ENCODE measurements around the gene DDR2. TPM values are rescaled to one million over a fixed set of nuclear protein-coding genes. Genes with fewer than 3 reads are reported as not detected.

The DDR2 gene
- total RNA-seq, 1 donor from 2014 or later = 3.8 TPM

DNA sequence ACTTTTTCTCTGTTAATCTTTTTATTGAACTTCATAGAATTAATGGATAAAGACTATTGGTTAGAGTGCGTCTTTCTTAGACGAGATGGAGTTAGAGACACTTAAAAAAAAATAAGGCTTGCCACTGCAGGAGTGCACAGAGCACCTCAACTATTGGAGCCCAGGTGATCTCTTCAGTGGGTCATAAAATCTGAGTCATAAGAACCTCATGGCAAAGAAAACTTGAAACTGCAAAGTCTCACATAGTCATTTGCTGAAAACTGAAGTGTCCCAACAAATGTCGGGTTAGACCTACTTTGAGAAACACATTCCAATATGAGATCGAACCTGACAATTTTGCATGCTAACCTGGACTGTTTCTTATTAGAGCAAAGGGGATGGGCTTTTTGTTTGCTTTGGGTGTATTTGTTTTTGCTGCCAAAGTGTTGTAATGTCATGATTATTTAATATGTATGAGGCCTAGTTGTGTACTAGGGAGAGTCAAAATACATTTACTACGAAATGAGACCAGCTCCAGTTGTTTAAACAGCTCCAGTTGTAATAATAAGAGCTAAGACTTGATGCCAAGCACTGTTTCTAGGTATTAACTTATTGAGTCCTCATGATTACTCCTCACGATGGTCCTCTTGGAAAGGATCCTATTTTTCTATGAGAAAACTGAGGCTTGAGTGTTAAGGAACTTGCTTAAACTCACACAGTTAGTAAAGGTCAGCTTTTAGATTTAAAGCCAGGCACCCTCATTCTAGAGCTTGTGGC, 65.1 kb downstream of the DDR2 start:
- H3K27me3 ChIP-seq (ENCODE audit: control insufficient read depth, insufficient read depth, low read length) = no peaks in the 10 kb centered on the region
- H3K4me3 ChIP-seq (ENCODE audit: low read depth, low read length) = no peak overlapping the region
- H3K36me3 ChIP-seq (ENCODE audit: control insufficient read depth, insufficient read depth, low read length) = no peaks in the 10 kb centered on the region
- DNase-seq (ENCODE audit: low read depth) = no peak
- TF ChIP-seq, protein P1, sequence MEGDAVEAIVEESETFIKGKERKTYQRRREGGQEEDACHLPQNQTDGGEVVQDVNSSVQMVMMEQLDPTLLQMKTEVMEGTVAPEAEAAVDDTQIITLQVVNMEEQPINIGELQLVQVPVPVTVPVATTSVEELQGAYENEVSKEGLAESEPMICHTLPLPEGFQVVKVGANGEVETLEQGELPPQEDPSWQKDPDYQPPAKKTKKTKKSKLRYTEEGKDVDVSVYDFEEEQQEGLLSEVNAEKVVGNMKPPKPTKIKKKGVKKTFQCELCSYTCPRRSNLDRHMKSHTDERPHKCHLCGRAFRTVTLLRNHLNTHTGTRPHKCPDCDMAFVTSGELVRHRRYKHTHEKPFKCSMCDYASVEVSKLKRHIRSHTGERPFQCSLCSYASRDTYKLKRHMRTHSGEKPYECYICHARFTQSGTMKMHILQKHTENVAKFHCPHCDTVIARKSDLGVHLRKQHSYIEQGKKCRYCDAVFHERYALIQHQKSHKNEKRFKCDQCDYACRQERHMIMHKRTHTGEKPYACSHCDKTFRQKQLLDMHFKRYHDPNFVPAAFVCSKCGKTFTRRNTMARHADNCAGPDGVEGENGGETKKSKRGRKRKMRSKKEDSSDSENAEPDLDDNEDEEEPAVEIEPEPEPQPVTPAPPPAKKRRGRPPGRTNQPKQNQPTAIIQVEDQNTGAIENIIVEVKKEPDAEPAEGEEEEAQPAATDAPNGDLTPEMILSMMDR (IDR thresholded peaks at IDR 0.05; ENCODE audit: insufficient read depth, low read length, poor library complexity, severe bottlenecking) = no peak

DNA sequence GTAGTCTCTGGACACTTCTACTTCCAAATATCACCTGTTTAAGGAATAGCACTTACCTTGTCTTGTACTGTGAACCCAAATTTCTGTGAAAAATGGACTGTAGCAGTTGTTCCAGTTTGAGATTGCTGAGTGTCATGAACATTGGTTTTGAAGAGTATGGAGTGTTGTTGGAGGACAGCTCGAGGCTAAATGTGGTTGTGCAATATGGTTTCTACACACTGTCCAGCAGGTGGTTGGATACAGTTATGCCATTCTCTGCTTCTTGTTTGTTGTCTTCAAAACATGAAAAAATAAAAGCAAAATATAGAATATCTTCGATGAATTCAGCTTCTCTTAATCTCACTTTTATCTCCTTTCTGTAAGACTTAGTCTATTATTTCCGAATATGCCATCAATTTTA, 67.1 kb downstream of the DDR2 start:
- Histone ChIP-seq H3K4me3 (ENCODE audit: low read depth, low read length) (no peak overlapping the region), H3K36me3 (ENCODE audit: control insufficient read depth, insufficient read depth, low read length) (no peaks in the 10 kb centered on the region), H3K27me3 (ENCODE audit: control insufficient read depth, insufficient read depth, low read length) (no peaks in the 10 kb centered on the region)
- DNase-seq (ENCODE audit: low read depth) = no peak
- TF ChIP-seq, protein P1 (IDR thresholded peaks at IDR 0.05; ENCODE audit: insufficient read depth, low read length, poor library complexity, severe bottlenecking) = no peak

DNA sequence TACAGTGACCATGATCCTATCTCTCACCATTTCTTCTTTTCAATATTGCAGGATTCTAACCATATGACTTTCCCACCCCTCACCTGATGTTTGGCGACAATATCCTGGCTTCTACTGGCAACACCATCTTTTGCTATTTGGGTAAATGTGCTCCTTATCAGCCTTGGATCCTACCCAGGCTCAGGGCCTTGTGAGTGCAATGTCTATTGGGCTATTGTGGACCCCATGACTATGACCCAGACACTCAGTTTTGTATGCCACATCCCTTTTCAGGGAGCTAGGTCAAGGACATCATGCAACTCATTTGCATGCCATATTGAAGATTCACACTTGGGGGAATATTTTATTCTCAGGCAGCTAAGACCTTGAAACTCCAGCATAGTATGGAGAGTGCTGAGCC, 67.9 kb downstream of the DDR2 start:
- no peak for DNase-seq (ENCODE audit: low read depth)
- TF ChIP-seq, protein P1 (IDR thresholded peaks at IDR 0.05; ENCODE audit: insufficient read depth, low read length, poor library complexity, severe bottlenecking) = no peak
- H3K4me3 ChIP-seq (ENCODE audit: low read depth, low read length) = no peak overlapping the region

DNA sequence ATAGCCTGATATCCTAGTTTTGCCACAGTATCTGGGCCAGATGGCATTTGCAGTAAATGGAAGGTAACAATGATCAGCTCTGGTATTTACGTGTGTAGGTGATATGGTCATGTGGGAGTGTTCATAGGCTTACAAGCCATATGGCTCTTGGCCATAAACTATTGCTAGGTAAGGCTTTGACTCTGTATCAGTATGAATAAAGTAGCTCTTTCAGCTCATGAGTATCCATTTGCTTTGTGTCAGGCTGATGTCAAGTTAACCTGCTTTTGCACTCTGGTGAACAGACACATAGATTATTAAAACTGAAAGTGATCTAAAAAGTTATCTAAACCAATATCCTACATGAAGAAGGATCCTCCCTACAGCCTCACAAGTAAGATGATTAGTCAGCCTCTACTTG, 69.0 kb downstream of the DDR2 start:
- Histone ChIP-seq H3K36me3 (ENCODE audit: control insufficient read depth, insufficient read depth, low read length) (no peaks in the 10 kb centered on the region), H3K4me3 (ENCODE audit: low read depth, low read length) (no peak overlapping the region), H3K27me3 (ENCODE audit: control insufficient read depth, insufficient read depth, low read length) (no peaks in the 10 kb centered on the region)
- DNase-seq (ENCODE audit: low read depth) = no peak
- TF ChIP-seq, protein P1 (IDR thresholded peaks at IDR 0.05; ENCODE audit: insufficient read depth, low read length, poor library complexity, severe bottlenecking) = no peak

More for the DNA sequence above, 67.9 kb downstream of the DDR2 start:
- Histone ChIP-seq H3K27me3 (ENCODE audit: control insufficient read depth, insufficient read depth, low read length) (no peaks in the 10 kb centered on the region), H3K36me3 (ENCODE audit: control insufficient read depth, insufficient read depth, low read length) (no peaks in the 10 kb centered on the region)

DNA sequence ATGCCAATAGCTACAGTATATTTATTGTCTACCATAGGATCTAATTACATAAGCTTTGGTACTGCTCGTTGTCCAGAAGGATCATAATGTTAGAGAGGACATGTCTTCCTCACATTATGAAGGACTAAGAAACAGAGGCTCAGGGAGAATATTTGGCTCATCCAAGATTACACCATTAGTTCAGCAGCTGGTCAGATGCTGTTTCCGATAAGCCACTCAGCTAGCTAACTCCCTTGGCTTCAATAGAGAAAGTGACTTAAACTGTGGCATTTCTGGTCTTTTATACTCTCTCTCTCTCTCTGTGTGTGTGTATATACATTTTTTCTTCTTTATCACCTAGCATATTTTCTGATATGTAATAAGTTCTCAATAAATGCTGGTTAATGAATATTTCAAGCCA, 70.4 kb downstream of the DDR2 start:
- no peaks in the 10 kb centered on the region for H3K27me3 ChIP-seq (ENCODE audit: control insufficient read depth, insufficient read depth, low read length)

More for the DNA sequence above, 70.4 kb downstream of the DDR2 start:
- no peak for DNase-seq (ENCODE audit: low read depth)
- Histone ChIP-seq H3K4me3 (ENCODE audit: low read depth, low read length) (no peak overlapping the region), H3K36me3 (ENCODE audit: control insufficient read depth, insufficient read depth, low read length) (no peaks in the 10 kb centered on the region)
- TF ChIP-seq, protein P1 (IDR thresholded peaks at IDR 0.05; ENCODE audit: insufficient read depth, low read length, poor library complexity, severe bottlenecking) = no peak
